ENCODE measurements around the gene ZNF77.

- TF ChIP-seq MAX (IDR thresholded peaks at IDR 0.05; ENCODE audit: low read depth): no peak
- no peak for TF ChIP-seq NRF1 (IDR thresholded peaks at IDR 0.05; ENCODE audit: low read depth, low read length)
Observed at GRCh38 chr19:2983351-2984214, 38.8 kb upstream of the ZNF77 start.
